GM21619 (cell line): Measurements from ENCODE around the gene TRAFD1.
"Not testable (repeated sequence)": the region's sequence is repeated elsewhere in the genome, so short reads cannot be mapped to it uniquely, and the experiment has no call there.

Source experiments
- ATAC-seq: cut with Tn5 transposase; IDR thresholded peaks from one replicate; pipeline ENCODE4 v1.9.1; 2021; ENCODE audit not compliant: unreplicated experiment

TRAFD1 gene

GRCh38 chr12:112158461-112159145 lies 33.2 kb downstream of the TRAFD1 start:
- not testable (repeated sequence) for ATAC-seq

GRCh38 chr12:112159146-112159541 lies 33.8 kb downstream of the TRAFD1 start:
- ATAC-seq: no peak

GRCh38 chr12:112160611-112161010 lies 35.3 kb downstream of the TRAFD1 start:
- no peak for ATAC-seq

- ATAC-seq: no peak
Measured at GRCh38 chr12:112161711-112162110, 36.4 kb downstream of the TRAFD1 start.

GRCh38 chr12:112162241-112162790 lies 37.0 kb downstream of the TRAFD1 start:
- no peak for ATAC-seq

- no peak for ATAC-seq
Measured at GRCh38 chr12:112163056-112163455, 37.7 kb downstream of the TRAFD1 start.

- ATAC-seq: no peak
Measured at GRCh38 chr12:112163471-112163991, 38.2 kb downstream of the TRAFD1 start.

GRCh38 chr12:112164011-112164660 lies 38.8 kb downstream of the TRAFD1 start:
- ATAC-seq: no peak

GRCh38 chr12:112165624-112166023 lies 40.3 kb downstream of the TRAFD1 start:
- no peak for ATAC-seq

- ATAC-seq: no peak
Measured at GRCh38 chr12:112166051-112167015, 41.0 kb downstream of the TRAFD1 start.

- ATAC-seq: no peak
Measured at GRCh38 chr12:112167031-112167461, 41.7 kb downstream of the TRAFD1 start.

GRCh38 chr12:112167718-112168525 lies 42.6 kb downstream of the TRAFD1 start:
- no peak for ATAC-seq

GRCh38 chr12:112168561-112168971 lies 43.2 kb downstream of the TRAFD1 start:
- ATAC-seq: no peak

- no peak for ATAC-seq
Measured at GRCh38 chr12:112169161-112169872, 44.0 kb downstream of the TRAFD1 start.

- no peak for ATAC-seq
Measured at GRCh38 chr12:112169966-112170365, 44.6 kb downstream of the TRAFD1 start.

GRCh38 chr12:112170376-112170775 lies 45.0 kb downstream of the TRAFD1 start:
- no peak for ATAC-seq

GRCh38 chr12:112170971-112171596 lies 45.7 kb downstream of the TRAFD1 start:
- no peak for ATAC-seq

- no peak for ATAC-seq
Measured at GRCh38 chr12:112172556-112173324, 47.4 kb downstream of the TRAFD1 start.
